GM23338 (cell line): Measurements from ENCODE around the gene NOSTRIN.

Source experiments
- CREB1 ChIP-seq: fragments of 250-450 bp; sonication (Bioruptor Pico); IDR thresholded peaks from 2 replicates; pipeline ENCODE4 v1.5.0; 2020; ENCODE audit warnings: low read depth, mild to moderate bottlenecking, moderate library complexity
- CTCF ChIP-seq, 2 experiments: fragments of 200-600 bp in 1 of 2; sonication (generic) in 1 of 2; conservative IDR thresholded peaks; 2 replicates each; pipeline versions ENCODE4 v1.5.1 to v1.6.1; 2016 to 2017; ENCODE audit warnings: antibody characterized with exemption in 2 of 2, low read depth in 2 of 2, mild to moderate bottlenecking in 2 of 2, moderate library complexity in 1 of 2
- EZH2 ChIP-seq: fragments of 200-600 bp; sonication (generic); IDR thresholded peaks from one replicate; pipeline ENCODE4 v1.8.0; 2017; ENCODE audit warnings: antibody characterized with exemption, mild to moderate bottlenecking, low read depth; ENCODE audit not compliant: unreplicated experiment
- EZH2phosphoT487 ChIP-seq: fragments of 200-600 bp; sonication (generic); IDR thresholded peaks from one replicate; pipeline ENCODE4 v1.8.1; 2018; ENCODE audit warnings: antibody characterized with exemption; ENCODE audit not compliant: unreplicated experiment
- JUNB ChIP-seq: IDR thresholded peaks from one replicate; pipeline ENCODE4 v1.6.1; 2016; ENCODE audit warnings: antibody characterized with exemption; ENCODE audit not compliant: unreplicated experiment
- POLR2AphosphoS5 ChIP-seq: IDR thresholded peaks from 2 replicates; pipeline ENCODE4 v1.6.1; 2016; ENCODE audit warnings: antibody characterized with exemption, low read depth
- REST ChIP-seq: IDR thresholded peaks from one replicate; pipeline ENCODE4 v1.6.1; 2018; ENCODE audit warnings: antibody characterized with exemption; ENCODE audit not compliant: unreplicated experiment
- STAT1 ChIP-seq: IDR thresholded peaks from one replicate; pipeline ENCODE4 v1.6.1; 2016; ENCODE audit warnings: antibody characterized with exemption; ENCODE audit not compliant: unreplicated experiment
- ZNF462 ChIP-seq: fragments of 250-450 bp; sonication (Bioruptor Pico); IDR thresholded peaks from 2 replicates; pipeline ENCODE4 v1.5.0; 2020; ENCODE audit warnings: mild to moderate bottlenecking, moderate library complexity
- TF ChIP-seq, protein P1 (sequence below): IDR thresholded peaks from 2 replicates; pipeline ENCODE4 v1.6.1; 2016; ENCODE audit warnings: antibody characterized with exemption

DNA sequence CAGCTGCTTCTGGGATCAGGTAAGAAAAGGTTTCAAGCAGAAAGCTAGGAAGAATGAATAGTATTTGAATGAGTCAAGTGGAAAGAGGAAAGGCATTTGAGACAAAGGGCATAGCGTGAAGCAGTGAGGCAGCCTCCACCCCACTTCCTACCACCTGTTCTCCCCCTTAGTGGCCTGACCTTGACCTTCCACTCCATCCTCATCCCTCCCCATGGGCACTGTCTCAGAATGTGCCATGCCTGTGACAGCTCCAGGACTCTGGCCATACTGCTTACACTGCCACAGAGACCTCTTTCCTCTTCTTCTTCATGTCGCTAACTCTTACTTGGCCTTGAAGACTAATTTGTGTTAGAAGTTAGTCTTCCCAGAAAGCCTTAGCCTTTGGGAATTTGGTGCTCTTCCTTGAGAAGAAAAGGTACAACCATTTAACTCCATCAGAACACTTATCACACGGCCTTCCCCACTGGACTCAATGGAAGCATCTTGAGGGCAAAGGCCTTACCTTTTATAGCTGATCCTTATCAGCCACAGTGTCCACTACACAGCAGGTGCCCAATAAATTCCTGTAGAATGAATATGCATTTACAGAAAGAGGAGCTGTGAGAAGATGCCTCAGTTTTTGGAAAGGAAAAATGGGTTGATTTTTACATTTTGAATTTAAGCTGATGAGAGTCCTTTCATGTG, 15.2 kb upstream of the NOSTRIN start:
- TF ChIP-seq CTCF (conservative IDR thresholded peaks at IDR 0.05; ENCODE audit: low read depth in 2 of 2) (no peak), POLR2AphosphoS5 (no peak), EZH2 (no peak), REST (no peak), JUNB (no peak), CREB1 (CRISPR knock-in tag) (no peak), EZH2phosphoT487 (no peak), ZNF462 (CRISPR knock-in tag) (no peak), STAT1 (no peak)
- TF ChIP-seq, protein P1, sequence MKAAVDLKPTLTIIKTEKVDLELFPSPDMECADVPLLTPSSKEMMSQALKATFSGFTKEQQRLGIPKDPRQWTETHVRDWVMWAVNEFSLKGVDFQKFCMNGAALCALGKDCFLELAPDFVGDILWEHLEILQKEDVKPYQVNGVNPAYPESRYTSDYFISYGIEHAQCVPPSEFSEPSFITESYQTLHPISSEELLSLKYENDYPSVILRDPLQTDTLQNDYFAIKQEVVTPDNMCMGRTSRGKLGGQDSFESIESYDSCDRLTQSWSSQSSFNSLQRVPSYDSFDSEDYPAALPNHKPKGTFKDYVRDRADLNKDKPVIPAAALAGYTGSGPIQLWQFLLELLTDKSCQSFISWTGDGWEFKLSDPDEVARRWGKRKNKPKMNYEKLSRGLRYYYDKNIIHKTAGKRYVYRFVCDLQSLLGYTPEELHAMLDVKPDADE, result no peak
